Inferior parietal cortex (tissue), 1 donor: ENCODE results near the gene ZNF202.
A peak's percentile ranks its signal among the peaks of the same experiment; 100 is the strongest.
"Not testable (repeated sequence)": the region's sequence is repeated elsewhere in the genome, so short reads cannot be mapped to it uniquely, and the experiment has no call there.

Experiments used
- DNase-seq: peaks from one replicate; pipeline ENCODE4 v3.0.0-alpha.2; 2016; ENCODE audit errors: extremely low spot score

The ZNF202 gene

DNA sequence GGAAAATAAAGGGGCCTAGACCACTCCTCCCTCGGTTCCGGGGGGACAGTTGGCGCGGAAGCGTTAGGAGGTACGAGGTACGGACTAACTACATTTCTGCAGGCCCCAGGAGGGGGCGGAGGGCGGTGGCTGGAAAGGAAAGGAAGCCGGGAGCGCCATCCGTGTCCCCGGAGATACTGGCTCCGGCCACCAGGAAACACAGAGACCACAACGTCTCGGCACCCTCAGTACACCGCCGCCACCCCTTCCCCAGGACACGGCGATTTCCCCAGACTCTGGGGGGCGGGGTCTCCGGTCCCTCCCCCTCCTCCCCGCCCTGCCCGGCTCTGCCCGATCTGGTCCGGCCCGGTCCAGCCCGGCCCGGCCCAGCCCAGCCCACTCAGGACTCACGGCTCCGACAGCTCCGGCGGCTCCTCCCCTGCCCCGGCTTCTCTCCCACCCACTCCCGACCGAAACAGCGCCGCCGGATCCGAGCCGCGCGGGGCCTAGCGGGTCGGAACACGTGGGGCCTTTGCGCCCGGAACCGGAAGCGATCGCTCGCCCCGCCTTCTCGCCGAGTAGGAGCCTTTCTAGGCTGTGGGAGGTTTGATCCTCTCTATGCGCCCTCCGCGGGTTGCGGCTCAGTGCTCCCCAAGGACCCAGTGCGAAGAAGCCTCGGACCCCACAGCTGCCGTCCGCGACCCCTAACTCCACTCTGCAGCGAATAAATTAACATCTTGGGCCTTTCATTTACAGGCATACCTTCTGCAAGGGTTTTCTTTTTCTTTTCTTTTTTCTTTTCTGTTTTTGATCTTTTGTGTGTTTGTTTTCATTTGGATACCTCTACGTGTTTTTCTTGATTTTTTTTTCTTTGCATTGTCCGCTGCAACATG, at the start of gene ZNF202:
ZNF202 (minus strand) TSS at position 502 of the 872 bp plus-strand sequence. CDS start 10,772 bp downstream, outside the sequence.
- DNase-seq: peak; percentile 94

- DNase-seq: no peak
Measured at GRCh38 chr11:123783536-123783935, 42.1 kb upstream of the ZNF202 start.

DNA sequence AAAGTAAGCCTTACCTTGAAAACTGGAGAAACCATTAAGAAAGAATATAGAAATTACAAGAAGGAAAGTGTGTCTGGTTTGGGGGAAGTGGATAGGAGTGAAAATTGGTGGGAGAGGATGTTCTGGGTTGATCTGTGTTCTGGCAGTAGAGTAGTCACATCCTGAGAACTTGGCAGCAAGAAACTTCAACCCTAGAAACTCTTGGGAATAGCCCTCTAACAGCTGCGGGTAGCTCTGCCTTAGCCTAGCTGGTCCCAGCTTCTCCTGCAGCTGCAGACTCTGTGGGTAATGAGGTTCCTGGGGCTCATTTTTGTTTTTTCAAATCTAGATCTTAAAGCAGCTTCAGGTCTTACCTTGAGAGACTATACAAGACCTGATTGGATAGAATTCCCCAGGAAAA, 37.1 kb upstream of the ZNF202 start:
- DNase-seq: no peak

DNA sequence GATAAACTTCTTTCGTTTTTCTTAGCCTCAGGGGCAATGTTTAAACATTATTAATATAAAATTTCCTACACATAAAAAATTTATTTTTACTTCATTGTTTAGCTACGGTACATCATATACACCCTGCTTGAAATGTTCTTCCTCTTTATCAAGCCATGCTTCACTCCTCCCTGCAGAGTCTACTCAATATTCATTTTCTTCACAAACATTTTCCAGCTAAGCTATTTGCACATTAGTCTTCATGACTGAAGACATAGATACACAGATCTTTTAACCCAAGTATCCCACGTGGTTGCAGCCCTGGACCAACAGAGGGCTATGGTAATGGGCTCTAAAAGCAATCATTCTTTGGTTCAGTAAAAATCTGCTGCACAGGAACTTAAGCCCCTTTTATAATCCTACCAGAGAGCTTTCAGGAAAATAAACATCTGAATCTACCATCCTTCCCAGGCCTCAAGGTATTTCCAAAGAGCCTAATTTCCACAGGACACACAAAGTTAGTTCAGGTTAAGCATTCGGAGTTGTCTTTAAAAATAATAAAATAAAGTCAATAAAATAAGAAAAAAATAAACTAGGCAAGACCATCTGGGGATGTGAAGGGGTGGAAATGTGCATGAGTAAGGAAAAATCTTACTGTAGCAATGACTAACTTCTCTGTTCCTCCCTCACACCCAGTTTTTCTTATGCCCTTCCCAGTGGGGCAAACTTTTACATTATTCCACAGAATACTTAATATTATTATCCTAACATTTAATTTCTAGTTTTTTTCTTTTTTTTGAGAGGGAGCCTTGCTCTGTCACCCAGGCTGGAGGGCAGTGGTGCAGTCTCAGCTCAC, 34.5 kb upstream of the ZNF202 start:
- DNase-seq: no peak

- no peak for DNase-seq
Measured at GRCh38 chr11:123775289-123775688, 33.8 kb upstream of the ZNF202 start.

DNA sequence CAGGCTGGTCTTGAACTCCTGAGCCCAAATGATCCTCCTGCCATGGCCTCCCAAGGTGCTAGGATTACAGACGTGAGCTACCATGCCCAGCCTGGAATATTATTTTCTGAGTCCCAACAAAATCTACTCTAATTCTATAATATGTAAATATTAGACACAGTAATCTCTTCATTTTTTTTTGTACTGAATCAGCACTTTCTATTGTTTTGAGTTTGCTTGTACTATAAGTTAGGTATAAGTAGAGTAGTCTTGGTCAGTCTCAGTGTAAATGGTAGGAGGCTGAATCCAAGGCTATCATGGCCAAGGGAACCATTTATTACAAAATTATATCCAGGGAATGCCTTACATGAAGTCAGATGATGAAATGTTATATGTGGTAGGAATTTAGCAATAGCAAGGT, 32.5 kb upstream of the ZNF202 start:
- DNase-seq: no peak

DNA sequence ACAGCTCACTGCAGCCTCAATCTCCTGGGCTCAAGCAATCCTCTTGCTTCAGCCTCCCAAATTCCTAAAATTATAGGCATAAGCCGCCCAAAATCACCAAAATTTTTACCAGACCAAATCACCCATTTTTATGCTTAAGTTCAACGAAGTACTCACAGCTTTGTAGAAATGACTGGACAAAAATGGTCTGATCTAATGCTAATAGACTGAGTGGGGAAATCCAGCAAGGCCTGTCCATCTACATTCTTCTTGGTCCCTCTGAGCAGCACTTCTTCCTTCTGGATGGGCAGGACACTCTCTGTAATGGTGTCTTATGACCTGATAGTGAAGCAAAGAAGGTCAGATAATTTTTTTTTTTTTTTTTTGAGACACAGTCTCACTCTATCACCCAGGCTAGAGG, 31.6 kb upstream of the ZNF202 start:
- no peak for DNase-seq

DNA sequence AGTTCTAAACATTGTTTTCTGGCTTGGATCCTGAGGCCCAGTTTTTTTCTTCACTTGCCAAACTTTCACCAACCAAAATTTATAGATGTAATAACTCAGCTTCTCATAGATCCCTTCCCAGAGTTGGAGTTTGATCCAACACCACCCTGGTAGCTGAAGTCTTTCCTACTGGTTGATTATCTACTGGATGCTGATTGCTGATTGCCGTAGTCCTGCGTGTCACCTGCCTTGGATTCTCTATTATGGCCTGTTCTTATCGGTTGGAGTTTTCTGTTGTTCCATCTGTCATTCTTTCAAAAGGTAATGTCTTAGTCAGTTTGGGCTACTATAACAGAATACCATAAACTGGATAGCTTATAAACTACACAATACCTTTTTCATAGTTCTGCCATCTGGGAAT, 30.2 kb upstream of the ZNF202 start:
- DNase-seq: no peak

GRCh38 chr11:123770712-123771111, 29.3 kb upstream of the ZNF202 start:
- no peak for DNase-seq

DNA sequence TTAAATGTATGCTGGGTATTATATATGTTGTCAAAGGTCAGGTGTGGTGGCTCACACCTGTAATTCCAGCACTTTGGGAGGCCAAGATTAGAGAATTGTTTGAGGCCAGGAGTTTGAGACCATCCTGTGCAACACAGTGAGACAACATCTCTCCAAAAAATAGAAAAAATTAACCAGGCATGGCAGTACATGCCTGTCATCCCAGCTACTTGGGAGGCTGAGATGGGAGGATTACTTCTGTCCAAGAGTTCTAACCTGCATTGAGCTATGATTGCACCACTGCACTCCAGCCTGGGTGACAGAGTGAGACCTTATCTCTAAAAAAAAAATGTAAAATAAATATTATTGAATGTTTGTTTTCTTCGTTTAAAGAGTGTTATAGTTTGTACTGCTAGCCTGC, 24.1 kb upstream of the ZNF202 start:
- no peak for DNase-seq

GRCh38 chr11:123762422-123762821, 21.0 kb upstream of the ZNF202 start:
- DNase-seq: no peak

GRCh38 chr11:123760894-123761293, 19.4 kb upstream of the ZNF202 start:
- DNase-seq: no peak

GRCh38 chr11:123757976-123758375, 16.5 kb upstream of the ZNF202 start:
- no peak for DNase-seq

DNA sequence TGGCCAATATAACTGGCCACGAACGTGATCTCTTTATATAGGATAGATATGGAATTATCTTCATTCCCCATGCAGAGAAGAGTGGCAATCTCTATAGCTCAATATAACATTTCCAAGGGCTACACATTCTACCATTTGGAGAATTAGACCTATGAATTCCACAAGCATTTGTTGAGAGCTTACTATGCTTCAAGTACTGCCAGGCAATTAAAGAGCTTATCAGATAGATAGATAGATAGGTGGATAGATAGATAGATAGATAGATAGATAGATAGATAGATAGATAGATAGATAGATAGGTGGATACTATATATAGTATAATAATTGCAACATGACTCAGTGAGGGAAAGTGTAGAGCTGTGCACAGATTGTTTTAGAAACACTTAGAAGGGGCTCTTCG, 14.4 kb upstream of the ZNF202 start:
- no peak for DNase-seq

DNA sequence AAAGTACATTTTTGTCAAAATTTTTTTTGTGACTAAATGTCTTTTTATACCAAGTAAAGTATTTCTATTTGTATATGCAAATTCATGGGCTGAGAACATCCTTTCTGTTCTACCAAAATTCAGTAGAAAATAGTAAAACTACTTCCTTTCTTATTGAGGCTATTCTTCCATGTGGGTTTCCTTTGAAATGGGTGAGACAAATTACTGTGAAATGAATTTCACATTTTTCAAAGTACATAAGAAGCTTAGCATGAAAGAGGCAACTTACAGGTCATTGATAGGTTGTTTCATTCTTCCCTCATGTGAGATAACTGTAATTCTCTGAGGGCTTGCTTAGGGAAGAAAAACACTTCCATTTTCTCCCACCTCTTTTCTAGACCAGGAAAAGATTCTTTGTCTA, 13.9 kb upstream of the ZNF202 start:
- DNase-seq: no peak

- no peak for DNase-seq
Measured at GRCh38 chr11:123754101-123754568, 12.7 kb upstream of the ZNF202 start, which contains the start of gene OR6X1. Gene OR6X1, minus strand, starts transcription at chr11:123754518. Its CDS starts 0 bp downstream, at chr11:123754518.

- no peak for DNase-seq
Measured at GRCh38 chr11:123753110-123753509, 11.7 kb upstream of the ZNF202 start.

DNA sequence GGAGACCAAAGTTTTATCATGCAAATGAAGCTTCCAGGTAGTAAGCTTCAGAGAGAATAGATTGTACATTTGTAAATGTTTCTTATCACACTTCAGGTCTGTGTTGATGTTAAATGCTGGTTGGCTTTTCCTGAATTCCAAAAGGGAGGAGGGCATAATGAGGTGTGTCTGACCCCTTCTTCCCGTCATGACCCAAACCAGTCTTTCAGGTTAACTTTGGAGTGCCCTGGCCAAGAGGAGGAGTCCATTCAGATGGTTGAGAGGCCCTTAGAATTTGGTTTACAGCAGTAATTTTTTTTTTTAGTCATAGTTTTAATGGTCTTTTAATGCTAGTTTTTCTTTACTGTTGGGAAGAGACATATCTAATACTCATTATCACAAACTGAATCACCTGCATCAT, 10.3 kb upstream of the ZNF202 start:
- no peak for DNase-seq

GRCh38 chr11:123748349-123748748, 6.9 kb upstream of the ZNF202 start:
- DNase-seq: not testable (repeated sequence)

GRCh38 chr11:123745764-123746451, 4.4 kb upstream of the ZNF202 start:
- no peak for DNase-seq

DNA sequence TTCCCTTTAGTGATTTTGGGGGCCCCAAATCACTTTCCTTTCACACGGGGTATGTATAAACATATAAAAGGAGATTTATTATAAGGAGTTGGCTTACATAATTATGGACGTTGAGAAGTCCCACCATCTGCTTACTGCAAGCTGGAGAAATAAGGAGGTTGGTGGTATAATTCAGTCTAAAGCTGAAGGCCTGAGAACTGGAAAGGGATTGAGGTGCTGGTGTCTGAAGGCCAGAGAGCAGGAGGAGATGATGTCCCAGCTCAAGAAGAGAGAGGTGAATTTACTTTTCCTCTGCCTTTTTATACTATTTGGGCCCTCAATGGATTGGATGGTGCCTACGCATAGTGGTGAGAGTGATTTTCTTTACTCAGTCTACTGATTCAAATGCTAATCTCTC, 1.3 kb upstream of the ZNF202 start:
- peak; percentile 35 for DNase-seq
